Nucleus accumbens (tissue), 56 donors: Measurements from ENCODE around the gene RFPL3.

Experiments
- DNase-seq, 56 donors: peaks; one replicate each; lab custom pipeline; 2025; lab: John Stamatoyannopoulos, UW

Gene RFPL3

DNA sequence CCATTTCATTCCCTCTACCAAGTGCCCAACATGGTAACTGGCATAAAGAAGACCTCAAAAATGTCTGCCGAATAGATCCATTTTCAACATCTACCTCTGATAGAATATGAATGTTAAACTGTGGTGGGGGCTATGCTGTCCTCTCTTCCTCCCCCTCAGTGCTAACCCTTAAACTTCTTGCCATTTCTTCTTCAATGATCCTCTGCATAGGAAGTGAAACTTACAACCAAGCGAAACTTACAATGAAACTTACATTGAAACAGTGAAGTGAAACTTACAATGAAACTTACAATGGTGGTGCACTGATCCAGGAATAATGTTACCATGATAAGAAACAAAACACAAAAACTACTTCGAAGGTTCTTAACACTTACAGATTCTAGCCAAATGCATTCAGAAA, 49.6 kb downstream of the RFPL3 start:
- DNase-seq = no peak

DNA sequence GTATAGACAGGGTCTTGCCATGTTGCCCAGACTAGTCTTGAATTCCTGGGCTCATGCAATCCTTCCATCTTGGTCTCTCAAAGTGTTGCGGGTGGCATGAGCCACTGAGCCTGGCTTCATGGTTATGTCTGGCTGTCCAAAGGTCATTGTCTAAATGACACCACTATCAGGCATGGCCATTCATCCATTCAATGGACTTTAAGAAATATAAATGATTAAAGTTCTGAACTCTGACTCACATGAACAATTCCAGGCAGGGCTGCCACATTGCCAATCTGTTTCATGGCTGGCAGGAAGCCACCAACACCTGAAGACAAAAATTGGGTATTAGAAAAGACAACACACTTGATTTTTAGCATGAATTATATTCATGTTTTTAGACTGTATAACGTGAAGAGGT, 50.3 kb downstream of the RFPL3 start:
- DNase-seq = no peak

GRCh38 chr22:32409977-32410376, 52.3 kb downstream of the RFPL3 start:
- DNase-seq = no peak

DNA sequence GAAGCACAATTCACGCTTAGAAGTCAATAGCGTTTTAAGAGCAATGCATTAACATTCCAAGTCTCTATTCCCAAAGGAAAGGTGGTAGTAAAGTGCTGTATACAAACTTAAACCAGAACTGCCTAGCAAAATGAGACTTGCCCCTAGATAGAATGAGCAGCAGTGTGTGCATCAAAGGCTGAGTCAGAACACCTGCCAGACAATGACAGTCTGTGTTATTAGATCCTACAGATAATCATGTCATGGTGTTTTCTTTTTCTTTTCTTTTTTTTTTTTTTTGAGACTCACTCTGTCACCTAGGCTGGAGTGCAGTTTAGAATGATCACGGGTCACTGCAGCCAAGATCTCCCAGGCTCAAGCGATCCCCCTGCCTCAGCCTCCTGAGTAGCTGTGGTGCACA, 52.8 kb downstream of the RFPL3 start:
- no peak for DNase-seq
